Esophagus muscularis mucosa (tissue), 4 donors: ENCODE data around the gene PIK3C2G.

ENCODE experiments used
- CTCF ChIP-seq, 3 experiments: fragments of 200-600 bp in 2 of 3; fragments of 450-650 bp in 1 of 3; sonication (generic) in 2 of 3; IDR thresholded peaks; one replicate each; pipeline ENCODE4 v1.5.1; 2017 to 2019; ENCODE audit warnings: antibody characterized with exemption in 3 of 3, mild to moderate bottlenecking in 2 of 3, moderate library complexity in 1 of 3
- EP300 ChIP-seq: sonication (generic); formaldehyde crosslinking; IDR thresholded peaks from one replicate; pipeline ENCODE4 v1.6.1; 2017; ENCODE audit warnings: antibody characterized with exemption
- POLR2A ChIP-seq: fragments of 450-650 bp; IDR thresholded peaks from one replicate; pipeline ENCODE4 v1.6.1; 2017; ENCODE audit warnings: antibody characterized with exemption, moderate library complexity, mild to moderate bottlenecking, low read depth
- POLR2AphosphoS5 ChIP-seq, 2 donors: sonication (generic); formaldehyde crosslinking; IDR thresholded peaks; one replicate each; pipeline ENCODE4 v1.6.1; 2017; ENCODE audit warnings: antibody characterized with exemption in 2 of 2

- TF ChIP-seq CTCF (IDR thresholded peaks at IDR 0.05), result no peak
- no peak for TF ChIP-seq POLR2A
- TF ChIP-seq EP300, result no peak
- no peak for TF ChIP-seq POLR2AphosphoS5 (IDR thresholded peaks at IDR 0.05)
These were observed at the start of gene PIK3C2G for GRCh38 chr12:18261273-18261672.
